K562 (cell line): ENCODE measurements around the gene EEFSEC. TPM values are rescaled to one million over a fixed set of nuclear protein-coding genes. Genes with fewer than 3 reads are reported as not detected.

Experiments
- ATAC-seq: fragments of 200-7000 bp; cut with Tn5 transposase; 3 replicates; pipeline ENCODE4 v1.9.1; 2020; ENCODE audit warnings: moderate library complexity
- BruUV-seq: library from RNA; stranded (reverse); fragments of 400-500 nt; replicated peaks from 2 replicates; lab custom pipeline; 2021; lab: Mats Ljungman, UMichigan
- CTCF ChIA-PET: fragments of 300-600 bp; formaldehyde crosslinking; extraction: SDS; loops from one replicate; lab custom pipeline; 2021; ENCODE audit warnings: low intra/inter-chr PET ratio; lab: Yijun Ruan, JAX
- POLR2A ChIA-PET: fragments of 300-600, 350-650 bp; sonication (Branson Sonifier 250); formaldehyde crosslinking; extraction: SDS; loops from one replicate; lab custom pipeline; 2021; ENCODE audit warnings: antibody characterized with exemption, inconsistent platforms; lab: Yijun Ruan, JAX
- DNase-seq, 4 experiments: peaks; one replicate each; pipeline versions ENCODE4 v3.0.0 to v3.0.0-alpha.2; 2011 to 2018; ENCODE audit warnings: low spot score in 3 of 4, mixed read lengths in 3 of 4; ENCODE audit errors: extremely low read depth in 1 of 4
- FAIRE-seq: peaks from 2 replicates; lab custom pipeline; 2011; peaks lifted over from hg19 to GRCh38; lab: Jason Lieb, UNC
- H2AFZ ChIP-seq: 2 replicates; pipeline ENCODE4 v1.6.0; 2011; ENCODE audit warnings: low read depth, low read length, control low read depth, inconsistent platforms
- H3K27ac ChIP-seq: fragments of 200-600 bp; 3 replicates; pipeline ENCODE4 v1.8.0; 2011; ENCODE audit warnings: low read depth, mild to moderate bottlenecking, control low read depth, inconsistent platforms, low read length, moderate library complexity, mixed read lengths; ENCODE audit errors: extremely low read depth
- H3K27me3 ChIP-seq, 2 experiments: fragments of 300-600 bp in 1 of 2; 2 replicates in 1 of 2; 3 replicates in 1 of 2; pipeline versions ENCODE4 v1.6.0 to v1.8.0; 2011; ENCODE audit warnings: inconsistent platforms in 2 of 2, low read length in 2 of 2, mild to moderate bottlenecking in 1 of 2, mixed read lengths in 1 of 2, moderate library complexity in 1 of 2; ENCODE audit not compliant: control insufficient read depth in 2 of 2, insufficient read depth in 2 of 2
- H3K36me3 ChIP-seq: fragments of 300-600 bp; 3 replicates; pipeline ENCODE4 v1.8.0; 2011; ENCODE audit warnings: mild to moderate bottlenecking, low read length, inconsistent platforms; ENCODE audit not compliant: control insufficient read depth, insufficient read depth
- H3K4me1 ChIP-seq, 2 experiments: fragments of 200-600 bp in 1 of 2; replicated peaks in 1 of 2; 2 replicates in 1 of 2; 3 replicates in 1 of 2; pipeline versions ENCODE4 v1.5.1 to v1.8.0; 2011; ENCODE audit warnings: inconsistent platforms in 2 of 2, low read length in 2 of 2, mild to moderate bottlenecking in 1 of 2, mixed read lengths in 1 of 2, moderate library complexity in 1 of 2; ENCODE audit not compliant: control insufficient read depth in 2 of 2, insufficient read depth in 2 of 2
- H3K4me2 ChIP-seq: 2 replicates; pipeline ENCODE4 v1.6.1; 2011; ENCODE audit warnings: low read length, control low read depth, inconsistent platforms, mixed read lengths; ENCODE audit not compliant: insufficient read depth
- H3K4me3 ChIP-seq: fragments of 200-600 bp; sonication (generic), shearing (Covaris generic); 2 replicates; pipeline ENCODE4 v1.5.1; 2016; ENCODE audit warnings: control low read depth, inconsistent platforms
- H3K79me2 ChIP-seq: fragments of 200-600 bp; 3 replicates; pipeline ENCODE4 v1.8.0; 2011; ENCODE audit warnings: low read length, inconsistent platforms; ENCODE audit not compliant: control insufficient read depth, insufficient read depth
- H3K9ac ChIP-seq, 2 experiments: 2 replicates each; pipeline versions ENCODE4 v1.6.0 to v1.6.1; 2011; ENCODE audit warnings: low read depth in 2 of 2, low read length in 2 of 2, control low read depth in 1 of 2, inconsistent platforms in 1 of 2, mild to moderate bottlenecking in 1 of 2, mixed read lengths in 1 of 2; ENCODE audit not compliant: insufficient read depth in 1 of 2
- H3K9me1 ChIP-seq: one replicate; pipeline ENCODE4 v1.6.0; 2011; ENCODE audit warnings: inconsistent platforms, mild to moderate bottlenecking, low read length, moderate library complexity; ENCODE audit not compliant: control insufficient read depth, insufficient read depth
- H3K9me3 ChIP-seq: replicated peaks from 2 replicates; pipeline ENCODE4 v1.5.1; 2011; ENCODE audit warnings: low read depth, low read length, inconsistent platforms; ENCODE audit not compliant: control insufficient read depth, insufficient read depth
- H4K20me1 ChIP-seq: replicated peaks from 2 replicates; pipeline ENCODE4 v1.6.1; 2011; ENCODE audit warnings: low read length, inconsistent platforms, mixed read lengths; ENCODE audit not compliant: control insufficient read depth, insufficient read depth
- ARNT ChIP-seq, 2 experiments: fragments of 450-650 bp; IDR thresholded peaks; 2 replicates each; pipeline ENCODE4 v1.6.1; 2016; ENCODE audit warnings: mild to moderate bottlenecking in 1 of 2
- ATF7 ChIP-seq: fragments of 450-650 bp; IDR thresholded peaks from 2 replicates; pipeline ENCODE4 v1.7.1; 2014; ENCODE audit warnings: mild to moderate bottlenecking, moderate library complexity
- GABPB1 ChIP-seq: sonication (generic); formaldehyde crosslinking; IDR thresholded peaks from 2 replicates; pipeline ENCODE4 v1.8.0; 2022; ENCODE audit warnings: mild to moderate bottlenecking, missing genetic modification reagents
- HDAC1 ChIP-seq, 2 experiments: fragments of 450-650 bp; IDR thresholded peaks; 2 replicates each; pipeline ENCODE4 v1.6.1; 2016 to 2017; ENCODE audit warnings: inconsistent platforms in 1 of 2, mild to moderate bottlenecking in 1 of 2, moderate library complexity in 1 of 2
- KLF1 ChIP-seq: fragments of 450-650 bp; IDR thresholded peaks from 2 replicates; pipeline ENCODE4 v1.6.1; 2016; ENCODE audit warnings: missing genetic modification characterization, missing compliant biosample characterization
- MECOM ChIP-seq: fragments of 250-450 bp; sonication (Bioruptor Pico); IDR thresholded peaks from 2 replicates; pipeline ENCODE4 v1.8.0; 2022; ENCODE audit warnings: inconsistent platforms
- NFIC ChIP-seq: fragments of 450-650 bp; IDR thresholded peaks from 2 replicates; pipeline ENCODE4 v1.6.1; 2017; ENCODE audit warnings: mild to moderate bottlenecking, inconsistent platforms
- PHTF2 ChIP-seq: fragments of 250-450 bp; sonication (Bioruptor Pico); IDR thresholded peaks from 2 replicates; pipeline ENCODE4 v1.5.0; 2021; ENCODE audit warnings: mild to moderate bottlenecking
- PPARD ChIP-seq: fragments of 250-450 bp; sonication (Bioruptor Pico); IDR thresholded peaks from 2 replicates; pipeline ENCODE4 v1.8.0; 2022; ENCODE audit warnings: inconsistent platforms, mild to moderate bottlenecking, moderate library complexity
- SMAD4 ChIP-seq: fragments of 250-450 bp; sonication (Bioruptor Pico); conservative IDR thresholded peaks from 2 replicates; pipeline ENCODE4 v1.8.0; 2021; ENCODE audit warnings: inconsistent platforms, mild to moderate bottlenecking, moderate library complexity
- SP2 ChIP-seq: IDR thresholded peaks from 2 replicates; pipeline ENCODE4 v1.6.1; 2011; ENCODE audit warnings: mild to moderate bottlenecking, low read depth, low read length, moderate library complexity; ENCODE audit not compliant: poor library complexity, severe bottlenecking; ENCODE audit errors: extremely low read depth
- TAF9B ChIP-seq: fragments of 450-650 bp; IDR thresholded peaks from 2 replicates; pipeline ENCODE4 v1.6.1; 2018; ENCODE audit warnings: mild to moderate bottlenecking; ENCODE audit not compliant: partially characterized antibody
- TARDBP ChIP-seq: fragments of 450-650 bp; IDR thresholded peaks from 2 replicates; pipeline ENCODE4 v1.6.1; 2016
- ZKSCAN3 ChIP-seq: fragments of 250-450 bp; sonication (Bioruptor Pico); IDR thresholded peaks from 2 replicates; pipeline ENCODE4 v1.4.0; 2020
- ZNF239 ChIP-seq: fragments of 250-450 bp; sonication (Bioruptor Pico); IDR thresholded peaks from 2 replicates; pipeline ENCODE4 v1.4.0; 2020; ENCODE audit warnings: mild to moderate bottlenecking
- WGBS: fragments of 100-300 bp; shearing (Covaris generic); methylation state at CpG from one replicate; pipeline ENCODE4 v1.1.6; 2016; ENCODE audit warnings: low coverage, mixed read lengths; ENCODE audit not compliant: insufficient coverage; ENCODE audit errors: missing lambda C conversion rate; 5-methylcytosine and 5-hydroxymethylcytosine counted together
- in situ Hi-C: fragments of 300-500 bp; cut with MboI; formaldehyde crosslinking; loops from 4 replicates; pipeline ENCODE4 v1.15.0; 2018; ENCODE audit warnings: inconsistent platforms, mixed read lengths
- intact Hi-C: fragments of 100-400 bp; cut with micrococcal nuclease; formaldehyde crosslinking; loops from 2 replicates; pipeline ENCODE4 v1.14.2; 2022
- polyA plus RNA-seq, 8 experiments: library from polyadenylated mRNA; depleted of rRNA in 4 of 8; stranded (reverse) in 5 of 8; unstranded in 3 of 8; fragments of >200 nt; fragmentation: Nextera tagmentation in 2 of 8; fragmentation: Illumina TruSeq in 1 of 8; extraction: Ambion mirVana in 2 of 8; extraction: Trizol in 1 of 8; gene quantifications; 2 replicates each; pipeline versions ENCODE4 v1.2.1 to v1.2.3, GENCODE V29; 2011 to 2014; ENCODE audit warnings: inconsistent platforms in 1 of 8, missing spikeins in 1 of 8
- total RNA-seq, 7 experiments: library from RNA; depleted of rRNA in 6 of 7; stranded (reverse); fragments of >200 nt in 6 of 7; fragmentation: Illumina TruSeq in 2 of 7; extraction: Trizol in 2 of 7; gene quantifications; 2 replicates each; pipeline versions ENCODE4 v1.2.1 to v1.2.3, GENCODE V29; 2011 to 2021; ENCODE audit warnings: low replicate concordance in 1 of 7
- TF ChIP-seq, protein P1 (sequence below): fragments of 450-650 bp; formaldehyde crosslinking; IDR thresholded peaks from 2 replicates; pipeline ENCODE4 v1.4.0; 2020; ENCODE audit warnings: mild to moderate bottlenecking, moderate library complexity

EEFSEC gene
- total and polyA plus RNA-seq, 9 of the 15 experiments (the other 6 are each of a cell fraction or from before 2014, with no cell fraction given), result 0.35 to 11.8 (median 7.7) TPM

DNA sequence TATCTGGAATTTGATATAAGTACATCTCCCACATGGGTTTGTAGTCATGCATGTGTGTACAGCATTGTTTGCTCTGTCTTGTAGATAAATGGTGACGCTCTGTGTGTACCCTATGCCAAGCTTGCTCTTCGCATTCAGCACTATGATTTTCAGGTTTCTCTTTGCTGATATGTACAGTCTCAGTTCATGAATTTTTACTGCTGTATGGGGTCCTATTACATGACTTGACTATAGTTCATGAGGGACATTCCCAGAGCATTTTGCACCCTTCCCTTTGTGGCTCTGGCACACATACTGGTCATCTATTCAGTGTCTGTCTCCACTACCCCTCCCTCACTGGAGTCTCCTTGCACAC, 132.7 kb downstream of the EEFSEC start:
- BruUV-seq, result no TSS peak
- ATAC-seq, result no peak

DNA sequence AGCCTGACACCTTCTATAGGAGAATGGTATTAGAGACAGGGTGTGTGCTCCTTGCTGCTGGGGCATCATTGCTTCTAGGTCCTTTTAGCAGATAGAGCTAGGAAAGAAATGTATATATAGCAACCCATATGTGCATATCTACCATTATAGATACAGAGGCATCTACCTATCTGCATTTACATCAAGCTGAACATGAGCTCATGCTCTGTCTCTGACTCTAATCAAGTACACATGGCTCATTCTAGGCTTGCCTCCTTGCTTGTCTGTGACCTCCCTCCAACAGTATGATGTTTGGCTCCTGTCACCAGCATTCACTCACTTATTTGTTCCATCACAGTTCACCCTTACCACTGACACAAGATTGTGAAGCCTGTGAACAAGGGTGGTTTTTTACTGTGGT, 133.4 kb downstream of the EEFSEC start:
- Histone ChIP-seq H3K9me3 (no peaks in the 10 kb centered on the region), H3K79me2 (no peaks in the 10 kb centered on the region), H3K4me2 (no peak overlapping the region), H3K36me3 (peaks cover 3% of the 10 kb centered on the region; the same call in 1 of the 3 replicates), H3K9ac (no peak overlapping the region), H3K9me1 (no peaks in the 10 kb centered on the region), H4K20me1 (no peaks in the 10 kb centered on the region), H3K27me3 (no peaks in the 10 kb centered on the region), H3K4me1 (no peaks in the 10 kb centered on the region; a peak in 1 of 5 replicates), H2AFZ (no peak overlapping the region), H3K27ac (no peak overlapping the region), H3K4me3 (no peak overlapping the region)
- BruUV-seq, result no TSS peak
- in situ Hi-C loops, result no loop called here
- POLR2A ChIA-PET, result no interaction called here
- ATAC-seq, result no peak
- CTCF ChIA-PET, result no interaction called here
- no peak for DNase-seq
- no peak for FAIRE-seq
- intact Hi-C loops, result no loop called here
- TF ChIP-seq TAF9B (no peak), ATF7 (no peak), SP2 (no peak), ARNT (IDR thresholded peaks at IDR 0.05) (no peak), SMAD4 (no peak)

More for the DNA sequence above, 132.7 kb downstream of the EEFSEC start:
- intact Hi-C loops, result no loop called here
- Histone ChIP-seq H3K27ac (no peak overlapping the region), H3K9me1 (no peaks in the 10 kb centered on the region), H3K36me3 (peaks cover 3% of the 10 kb centered on the region; the same call in 1 of the 3 replicates), H3K27me3 (no peaks in the 10 kb centered on the region), H3K4me3 (no peak overlapping the region), H3K4me2 (no peak overlapping the region), H3K4me1 (no peaks in the 10 kb centered on the region; a peak in 1 of 5 replicates), H3K9me3 (no peaks in the 10 kb centered on the region), H3K79me2 (no peaks in the 10 kb centered on the region), H4K20me1 (no peaks in the 10 kb centered on the region), H3K9ac (no peak overlapping the region), H2AFZ (no peak overlapping the region)
- FAIRE-seq, result no peak
- ChIA-PET CTCF (no interaction called here), POLR2A (no interaction called here)
- in situ Hi-C loops, result no loop called here
- WGBS, result 88% methylated on average over 1 of the region's 2 CpGs
- TF ChIP-seq, protein P1, sequence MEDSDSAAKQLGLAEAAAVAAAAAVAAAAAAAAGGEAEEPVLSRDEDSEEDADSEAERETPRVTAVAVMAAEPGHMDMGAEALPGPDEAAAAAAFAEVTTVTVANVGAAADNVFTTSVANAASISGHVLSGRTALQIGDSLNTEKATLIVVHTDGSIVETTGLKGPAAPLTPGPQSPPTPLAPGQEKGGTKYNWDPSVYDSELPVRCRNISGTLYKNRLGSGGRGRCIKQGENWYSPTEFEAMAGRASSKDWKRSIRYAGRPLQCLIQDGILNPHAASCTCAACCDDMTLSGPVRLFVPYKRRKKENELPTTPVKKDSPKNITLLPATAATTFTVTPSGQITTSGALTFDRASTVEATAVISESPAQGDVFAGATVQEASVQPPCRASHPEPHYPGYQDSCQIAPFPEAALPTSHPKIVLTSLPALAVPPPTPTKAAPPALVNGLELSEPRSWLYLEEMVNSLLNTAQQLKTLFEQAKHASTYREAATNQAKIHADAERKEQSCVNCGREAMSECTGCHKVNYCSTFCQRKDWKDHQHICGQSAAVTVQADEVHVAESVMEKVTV (CRISPR knock-in tag), result no peak
- no peak for TF ChIP-seq HDAC1 (IDR thresholded peaks at IDR 0.05)
- no peak for TF ChIP-seq ZKSCAN3 (CRISPR knock-in tag)
- TF ChIP-seq TARDBP, result no peak
- no peak for TF ChIP-seq NFIC
- no peak for TF ChIP-seq ZNF239
- TF ChIP-seq PHTF2 (CRISPR knock-in tag), result no peak
- TF ChIP-seq KLF1 (tag), result no peak
- TF ChIP-seq MECOM, result no peak
- no peak for TF ChIP-seq PPARD (CRISPR knock-in tag)
- no peak for TF ChIP-seq GABPB1
- no peak for DNase-seq
